B cell (primary cell): ENCODE results near the gene CSTF3. TPM values are rescaled to one million over a fixed set of nuclear protein-coding genes. Genes with fewer than 3 reads are reported as not detected.

Experiments used
- ATAC-seq: fragments of 200-7000 bp; cut with Tn5 transposase; one replicate; pipeline ENCODE4 v1.10.0; 2021; ENCODE audit warnings: low read depth, mild to moderate bottlenecking, moderate number of reproducible peaks, moderate library complexity
- CTCF ChIA-PET: fragments of 350-600 bp; sonication (Branson Sonifier 250); formaldehyde crosslinking; loops from one replicate; lab custom pipeline; 2021; ENCODE audit warnings: antibody characterized with exemption, inconsistent platforms; lab: Charles Lee
- POLR2A ChIA-PET: fragments of 350-600 bp; sonication (Branson Sonifier 250); formaldehyde crosslinking; loops from one replicate; lab custom pipeline; 2021; ENCODE audit warnings: antibody characterized with exemption; lab: Charles Lee
- DNase-seq: peaks from one replicate; pipeline ENCODE4 v3.0.0; 2013
- H2AFZ ChIP-seq: 2 replicates; pipeline ENCODE4 v1.6.1; 2012; ENCODE audit warnings: mild to moderate bottlenecking, low read depth, low read length; ENCODE audit not compliant: insufficient read depth, poor library complexity, severe bottlenecking
- H3K27ac ChIP-seq, 2 donors: 1 replicate in 1 of 2; 2 replicates in 1 of 2; pipeline ENCODE4 v1.5.1; 2012 to 2013; ENCODE audit warnings: low read length in 2 of 2, mild to moderate bottlenecking in 2 of 2, moderate library complexity in 1 of 2
- H3K27me3 ChIP-seq, 4 experiments: fragments of 200-600 bp in 1 of 4; sonication (generic) in 1 of 4; replicated peaks in 1 of 4; 1 replicate in 2 of 4; 2 replicates in 2 of 4; pipeline versions ENCODE4 v1.6.1 to v1.7.0; 2013 to 2016; ENCODE audit warnings: low read length in 3 of 4, mild to moderate bottlenecking in 2 of 4, mixed read lengths in 1 of 4, moderate library complexity in 1 of 4; ENCODE audit not compliant: insufficient read depth in 4 of 4, control insufficient read depth in 3 of 4; ENCODE audit errors: control extremely low read depth in 1 of 4
- H3K36me3 ChIP-seq, 2 experiments: replicated peaks in 1 of 2; 1 replicate in 1 of 2; 2 replicates in 1 of 2; pipeline versions ENCODE4 v1.6.1 to v1.7.1; 2013; ENCODE audit warnings: low read length in 1 of 2; ENCODE audit not compliant: insufficient read depth in 2 of 2, control insufficient read depth in 1 of 2; ENCODE audit errors: control extremely low read depth in 1 of 2, extremely low read depth in 1 of 2
- H3K4me1 ChIP-seq, 2 donors: fragments of 200-600 bp in 1 of 2; sonication (generic) in 1 of 2; 1 replicate in 1 of 2; 2 replicates in 1 of 2; pipeline versions ENCODE4 v1.5.1 to v1.6.1; 2013 to 2017; ENCODE audit warnings: low read length in 2 of 2; ENCODE audit not compliant: control insufficient read depth in 2 of 2, insufficient read depth in 2 of 2
- H3K4me2 ChIP-seq: replicated peaks from 2 replicates; pipeline ENCODE3; 2012; ENCODE audit warnings: mild to moderate bottlenecking, low read depth, low read length; ENCODE audit not compliant: poor library complexity, severe bottlenecking
- H3K4me3 ChIP-seq, 5 experiments: fragments of 200-600 bp in 1 of 5; sonication (generic) in 1 of 5; 1 replicate in 3 of 5; 2 replicates in 2 of 5; pipeline versions ENCODE4 v1.5.1 to v1.7.0; 2011 to 2016; ENCODE audit warnings: low read length in 4 of 5, mild to moderate bottlenecking in 4 of 5, low read depth in 2 of 5, control low read depth in 1 of 5, moderate library complexity in 1 of 5; ENCODE audit not compliant: insufficient read depth in 1 of 5; ENCODE audit errors: control extremely low read depth in 1 of 5, extremely low read depth in 1 of 5
- H3K79me2 ChIP-seq: fragments of 200-600 bp; sonication (generic); one replicate; pipeline ENCODE4 v1.6.0; 2016; ENCODE audit warnings: low read length; ENCODE audit not compliant: control insufficient read depth, insufficient read depth
- H3K9ac ChIP-seq: fragments of 200-600 bp; sonication (generic); 2 replicates; pipeline ENCODE4 v1.6.1; 2017; ENCODE audit warnings: mild to moderate bottlenecking, low read length, moderate library complexity
- H3K9me3 ChIP-seq, 3 donors: one replicate each; pipeline versions ENCODE4 v1.6.1 to v1.7.1; 2013; ENCODE audit warnings: low read length in 2 of 3; ENCODE audit not compliant: control insufficient read depth in 2 of 3, insufficient read depth in 1 of 3; ENCODE audit errors: control extremely low read depth in 1 of 3
- H4K20me1 ChIP-seq: 2 replicates; pipeline ENCODE4 v1.6.0; 2012; ENCODE audit warnings: mild to moderate bottlenecking, low read length; ENCODE audit not compliant: insufficient read depth, control insufficient read depth, poor library complexity, severe bottlenecking
- H3K27ac Mint-ChIP-seq: one replicate; pipeline ENCODE4 v1.8.0; 2021; ENCODE audit warnings: mixed read lengths
- H3K27me3 Mint-ChIP-seq: one replicate; pipeline ENCODE4 v1.8.0; 2021; ENCODE audit warnings: mixed read lengths
- H3K4me1 Mint-ChIP-seq: one replicate; pipeline ENCODE4 v1.8.0; 2021; ENCODE audit warnings: mixed read lengths
- H3K4me3 Mint-ChIP-seq: one replicate; pipeline ENCODE4 v1.8.0; 2021; ENCODE audit warnings: mixed read lengths
- H3K9me3 Mint-ChIP-seq: one replicate; pipeline ENCODE4 v1.8.0; 2022; ENCODE audit warnings: mixed read lengths; ENCODE audit not compliant: insufficient read depth
- CTCF ChIP-seq: fragments of 200-600 bp; IDR thresholded peaks from one replicate; pipeline ENCODE4 v1.8.0; 2022; ENCODE audit warnings: antibody characterized with exemption, mild to moderate bottlenecking
- EZH2 ChIP-seq: IDR thresholded peaks from 2 replicates; pipeline ENCODE4 v1.6.1; 2012; ENCODE audit warnings: borderline replicate concordance, low read depth, mild to moderate bottlenecking, moderate library complexity, low read length; ENCODE audit not compliant: insufficient read depth, poor library complexity, severe bottlenecking
- WGBS: methylation state at CpG from one replicate; pipeline ENCODE4 v1.1.5; 2013; ENCODE audit warnings: missing lambda C conversion rate; ENCODE audit not compliant: insufficient coverage; 5-methylcytosine and 5-hydroxymethylcytosine counted together
- intact Hi-C: fragments of 100-400 bp; cut with micrococcal nuclease; formaldehyde crosslinking; loops from one replicate; pipeline ENCODE4 v1.10.0; 2022
- polyA plus RNA-seq: library from polyadenylated mRNA; depleted of rRNA; stranded (reverse); fragments of >200 nt; gene quantifications from 2 replicates; pipeline ENCODE4 v1.2.3, GENCODE V29; 2012
- total RNA-seq, 2 donors: library from RNA; stranded (reverse); fragments of 120-200 nt in 1 of 2; gene quantifications; 1 replicate in 1 of 2; 2 replicates in 1 of 2; pipeline versions ENCODE4 v1.2.3 to v1.2.4, GENCODE V29; 2013 to 2022

Gene CSTF3
- total and polyA plus RNA-seq, 2 donors (not counting 1 experiment from before 2014, with no cell fraction given), result 14.4 to 42.2 TPM

GRCh38 chr11:33116535-33116934, 44.7 kb downstream of the CSTF3 start:
- Histone ChIP-seq H2AFZ (no peak overlapping the region), H3K27ac (no peak overlapping the region), H3K9ac (no peak overlapping the region), H3K4me2 (no peak overlapping the region), H3K4me1 (no peaks in the 10 kb centered on the region), H3K4me3 (no peak overlapping the region), H3K79me2 (no peaks in the 10 kb centered on the region), H3K27me3 (no peaks in the 10 kb centered on the region), H3K9me3 (no peaks in the 10 kb centered on the region), H4K20me1 (no peaks in the 10 kb centered on the region), H3K36me3 (no peaks in the 10 kb centered on the region)
- no peaks in the 10 kb centered on the region for H3K9me3 Mint-ChIP-seq
- no peak overlapping the region for H3K4me3 Mint-ChIP-seq
- no peak for DNase-seq
- TF ChIP-seq CTCF (no peak), EZH2 (no peak)
- no peak overlapping the region for H3K27ac Mint-ChIP-seq
- intact Hi-C loops, result no loop called here
- ATAC-seq, result no peak
- H3K27me3 Mint-ChIP-seq, result no peaks in the 10 kb centered on the region
- POLR2A ChIA-PET, result no interaction called here
- H3K4me1 Mint-ChIP-seq, result no peaks in the 10 kb centered on the region
- CTCF ChIA-PET, result no interaction called here

- Histone ChIP-seq H4K20me1 (no peaks in the 10 kb centered on the region), H3K27ac (no peak overlapping the region), H3K36me3 (peaks cover 0 to under 1% of the 10 kb centered on the region in 2 experiments), H3K79me2 (no peaks in the 10 kb centered on the region), H3K4me2 (no peak overlapping the region), H3K4me3 (no peak overlapping the region), H2AFZ (no peak overlapping the region), H3K4me1 (no peaks in the 10 kb centered on the region), H3K27me3 (no peaks in the 10 kb centered on the region), H3K9me3 (no peaks in the 10 kb centered on the region), H3K9ac (no peak overlapping the region)
- H3K4me1 Mint-ChIP-seq, result no peaks in the 10 kb centered on the region
- H3K27me3 Mint-ChIP-seq, result no peaks in the 10 kb centered on the region
- TF ChIP-seq EZH2 (no peak), CTCF (no peak)
- intact Hi-C loops, result no loop called here
- POLR2A ChIA-PET, result no interaction called here
- no peaks in the 10 kb centered on the region for H3K9me3 Mint-ChIP-seq
- no peak overlapping the region for H3K4me3 Mint-ChIP-seq
- DNase-seq (no peak), ATAC-seq (no peak)
- CTCF ChIA-PET, result interaction anchor here (0.9 kb wide), 1 partner anchor 44 kb away, joined by 3 read pairs; no protein-coding TSS in a partner anchor
- H3K27ac Mint-ChIP-seq, result no peak overlapping the region
- WGBS, result no CpG with 5 or more reads among the region's 1 CpG
These were observed 51.2 kb downstream of the CSTF3 start for GRCh38 chr11:33110083-33110482.
